K562 (cell line): Measurements from ENCODE around the gene SPEG. TPM values are rescaled to one million over a fixed set of nuclear protein-coding genes. Genes with fewer than 3 reads are reported as not detected.

Experiments
- ATAC-seq: fragments of 200-7000 bp; cut with Tn5 transposase; 3 replicates; pipeline ENCODE4 v1.9.1; 2020; ENCODE audit warnings: moderate library complexity
- BruUV-seq: library from RNA; stranded (reverse); fragments of 400-500 nt; replicated peaks from 2 replicates; lab custom pipeline; 2021; lab: Mats Ljungman, UMichigan
- CTCF ChIA-PET: fragments of 300-600 bp; formaldehyde crosslinking; extraction: SDS; loops from one replicate; lab custom pipeline; 2021; ENCODE audit warnings: low intra/inter-chr PET ratio; lab: Yijun Ruan, JAX
- POLR2A ChIA-PET: fragments of 300-600, 350-650 bp; sonication (Branson Sonifier 250); formaldehyde crosslinking; extraction: SDS; loops from one replicate; lab custom pipeline; 2021; ENCODE audit warnings: antibody characterized with exemption, inconsistent platforms; lab: Yijun Ruan, JAX
- DNase-seq, 4 experiments: peaks; one replicate each; pipeline versions ENCODE4 v3.0.0 to v3.0.0-alpha.2; 2011 to 2018; ENCODE audit warnings: low spot score in 3 of 4, mixed read lengths in 3 of 4; ENCODE audit errors: extremely low read depth in 1 of 4
- FAIRE-seq: peaks from 2 replicates; lab custom pipeline; 2011; peaks lifted over from hg19 to GRCh38; lab: Jason Lieb, UNC
- H2AFZ ChIP-seq: 2 replicates; pipeline ENCODE4 v1.6.0; 2011; ENCODE audit warnings: low read depth, low read length, control low read depth, inconsistent platforms
- H3K27ac ChIP-seq: fragments of 200-600 bp; 3 replicates; pipeline ENCODE4 v1.8.0; 2011; ENCODE audit warnings: low read depth, mild to moderate bottlenecking, control low read depth, inconsistent platforms, low read length, moderate library complexity, mixed read lengths; ENCODE audit errors: extremely low read depth
- H3K27me3 ChIP-seq, 2 experiments: fragments of 300-600 bp in 1 of 2; 2 replicates in 1 of 2; 3 replicates in 1 of 2; pipeline versions ENCODE4 v1.6.0 to v1.8.0; 2011; ENCODE audit warnings: inconsistent platforms in 2 of 2, low read length in 2 of 2, mild to moderate bottlenecking in 1 of 2, mixed read lengths in 1 of 2, moderate library complexity in 1 of 2; ENCODE audit not compliant: control insufficient read depth in 2 of 2, insufficient read depth in 2 of 2
- H3K36me3 ChIP-seq: fragments of 300-600 bp; 3 replicates; pipeline ENCODE4 v1.8.0; 2011; ENCODE audit warnings: mild to moderate bottlenecking, low read length, inconsistent platforms; ENCODE audit not compliant: control insufficient read depth, insufficient read depth
- H3K4me1 ChIP-seq, 2 experiments: fragments of 200-600 bp in 1 of 2; replicated peaks in 1 of 2; 2 replicates in 1 of 2; 3 replicates in 1 of 2; pipeline versions ENCODE4 v1.5.1 to v1.8.0; 2011; ENCODE audit warnings: inconsistent platforms in 2 of 2, low read length in 2 of 2, mild to moderate bottlenecking in 1 of 2, mixed read lengths in 1 of 2, moderate library complexity in 1 of 2; ENCODE audit not compliant: control insufficient read depth in 2 of 2, insufficient read depth in 2 of 2
- H3K4me2 ChIP-seq: 2 replicates; pipeline ENCODE4 v1.6.1; 2011; ENCODE audit warnings: low read length, control low read depth, inconsistent platforms, mixed read lengths; ENCODE audit not compliant: insufficient read depth
- H3K4me3 ChIP-seq: fragments of 200-600 bp; sonication (generic), shearing (Covaris generic); 2 replicates; pipeline ENCODE4 v1.5.1; 2016; ENCODE audit warnings: control low read depth, inconsistent platforms
- H3K79me2 ChIP-seq: fragments of 200-600 bp; 3 replicates; pipeline ENCODE4 v1.8.0; 2011; ENCODE audit warnings: low read length, inconsistent platforms; ENCODE audit not compliant: control insufficient read depth, insufficient read depth
- H3K9ac ChIP-seq, 2 experiments: 2 replicates each; pipeline versions ENCODE4 v1.6.0 to v1.6.1; 2011; ENCODE audit warnings: low read depth in 2 of 2, low read length in 2 of 2, control low read depth in 1 of 2, inconsistent platforms in 1 of 2, mild to moderate bottlenecking in 1 of 2, mixed read lengths in 1 of 2; ENCODE audit not compliant: insufficient read depth in 1 of 2
- H3K9me1 ChIP-seq: one replicate; pipeline ENCODE4 v1.6.0; 2011; ENCODE audit warnings: inconsistent platforms, mild to moderate bottlenecking, low read length, moderate library complexity; ENCODE audit not compliant: control insufficient read depth, insufficient read depth
- H3K9me3 ChIP-seq: replicated peaks from 2 replicates; pipeline ENCODE4 v1.5.1; 2011; ENCODE audit warnings: low read depth, low read length, inconsistent platforms; ENCODE audit not compliant: control insufficient read depth, insufficient read depth
- H4K20me1 ChIP-seq: replicated peaks from 2 replicates; pipeline ENCODE4 v1.6.1; 2011; ENCODE audit warnings: low read length, inconsistent platforms, mixed read lengths; ENCODE audit not compliant: control insufficient read depth, insufficient read depth
- CREB3L1 ChIP-seq: fragments of 450-650 bp; IDR thresholded peaks from 2 replicates; pipeline ENCODE4 v1.6.1; 2014; ENCODE audit warnings: low read depth, mild to moderate bottlenecking, moderate library complexity, borderline replicate concordance
- FIP1L1 ChIP-seq: fragments of 200-400 bp; formaldehyde crosslinking; IDR thresholded peaks from 2 replicates; pipeline ENCODE4 v1.6.1; 2018; ENCODE audit warnings: mild to moderate bottlenecking, low read depth, low read length; ENCODE audit not compliant: poor library complexity, severe bottlenecking
- FOSL1 ChIP-seq: fragments of 200-800 bp; sonication (Bioruptor generic); conservative IDR thresholded peaks from 2 replicates; pipeline ENCODE4 v1.6.1; 2016; ENCODE audit warnings: missing genetic modification characterization, missing compliant biosample characterization
- NFXL1 ChIP-seq: fragments of 450-650 bp; formaldehyde crosslinking; IDR thresholded peaks from 2 replicates; pipeline ENCODE4 v1.4.0; 2021; ENCODE audit warnings: mild to moderate bottlenecking
- PHF21A ChIP-seq: fragments of 450-650 bp; IDR thresholded peaks from 2 replicates; pipeline ENCODE4 v1.6.1; 2017; ENCODE audit warnings: low read depth, borderline replicate concordance
- RBFOX2 ChIP-seq: fragments of 200-400 bp; formaldehyde crosslinking; IDR thresholded peaks from 2 replicates; pipeline ENCODE4 v1.6.1; 2017; ENCODE audit warnings: low read depth, mild to moderate bottlenecking, low read length, moderate library complexity
- ZC3H11A ChIP-seq: IDR thresholded peaks from 2 replicates; pipeline ENCODE4 v1.6.1; 2012; ENCODE audit warnings: low read depth, low read length, improper control_type of control experiment
- ZNF589 ChIP-seq: fragments of 200-800 bp; sonication (Bioruptor generic); IDR thresholded peaks from 2 replicates; pipeline ENCODE4 v1.6.1; 2016; ENCODE audit warnings: low read depth, missing genetic modification characterization, missing compliant biosample characterization
- WGBS: fragments of 100-300 bp; shearing (Covaris generic); methylation state at CpG from one replicate; pipeline ENCODE4 v1.1.6; 2016; ENCODE audit warnings: low coverage, mixed read lengths; ENCODE audit not compliant: insufficient coverage; ENCODE audit errors: missing lambda C conversion rate; 5-methylcytosine and 5-hydroxymethylcytosine counted together
- in situ Hi-C: fragments of 300-500 bp; cut with MboI; formaldehyde crosslinking; loops from 4 replicates; pipeline ENCODE4 v1.15.0; 2018; ENCODE audit warnings: inconsistent platforms, mixed read lengths
- intact Hi-C: fragments of 100-400 bp; cut with micrococcal nuclease; formaldehyde crosslinking; loops from 2 replicates; pipeline ENCODE4 v1.14.2; 2022
- polyA plus RNA-seq, 8 experiments: library from polyadenylated mRNA; depleted of rRNA in 4 of 8; stranded (reverse) in 5 of 8; unstranded in 3 of 8; fragments of >200 nt; fragmentation: Nextera tagmentation in 2 of 8; fragmentation: Illumina TruSeq in 1 of 8; extraction: Ambion mirVana in 2 of 8; extraction: Trizol in 1 of 8; gene quantifications; 2 replicates each; pipeline versions ENCODE4 v1.2.1 to v1.2.3, GENCODE V29; 2011 to 2014; ENCODE audit warnings: inconsistent platforms in 1 of 8, missing spikeins in 1 of 8
- total RNA-seq, 7 experiments: library from RNA; depleted of rRNA in 6 of 7; stranded (reverse); fragments of >200 nt in 6 of 7; fragmentation: Illumina TruSeq in 2 of 7; extraction: Trizol in 2 of 7; gene quantifications; 2 replicates each; pipeline versions ENCODE4 v1.2.1 to v1.2.3, GENCODE V29; 2011 to 2021; ENCODE audit warnings: low replicate concordance in 1 of 7

SPEG gene
- total and polyA plus RNA-seq, 9 of the 15 experiments (the other 6 are each of a cell fraction or from before 2014, with no cell fraction given) = 0.49 to 8.7 (median 3.0) TPM

GRCh38 chr2:219506153-219506801, 71.6 kb downstream of the SPEG start:
- Histone ChIP-seq H3K9ac (peak overlapping the region in 1 of 2 experiments; percentile 71; a peak in 2 of 4 replicates), H3K27ac (no peak overlapping the region), H3K4me3 (no peak overlapping the region), H4K20me1 (no peaks in the 10 kb centered on the region), H3K79me2 (peaks cover 19% of the 10 kb centered on the region), H2AFZ (no peak overlapping the region), H3K4me2 (no peak overlapping the region), H3K36me3 (peaks cover 50% of the 10 kb centered on the region; the same call in 2 of the 3 replicates), H3K27me3 (no peaks in the 10 kb centered on the region), H3K4me1 (peaks cover 53 to 75% of the 10 kb centered on the region in 2 experiments), H3K9me3 (no peaks in the 10 kb centered on the region), H3K9me1 (no peaks in the 10 kb centered on the region)
- in situ Hi-C loops (no loop called here), intact Hi-C loops (no loop called here)
- ChIA-PET CTCF (no interaction called here), POLR2A (interaction anchor here (1.3 kb wide), 1 partner anchor 12 kb away, joined by 3 read pairs; no protein-coding TSS in a partner anchor)
- no peak for TF ChIP-seq PHF21A
- TF ChIP-seq FOSL1 (tag) = no peak
- no peak for TF ChIP-seq CREB3L1
- TF ChIP-seq ZNF589 (CRISPR knock-in tag) = no peak
- peak; percentile 31; the same call in 1 of the 2 replicates for TF ChIP-seq RBFOX2
- TF ChIP-seq FIP1L1 = no peak
- TF ChIP-seq ZC3H11A = no peak
- TF ChIP-seq NFXL1 (CRISPR knock-in tag) = no peak
- FAIRE-seq = no peak
- no peak for DNase-seq
- no peak for ATAC-seq
- BruUV-seq = TSS peak; percentile 33
- 91% methylated on average over 15 of the region's 23 CpGs for WGBS
